Osteocyte (in vitro differentiated cells): Measurements from ENCODE around the gene DPYD. TPM values are rescaled to one million over a fixed set of nuclear protein-coding genes. Genes with fewer than 3 reads are reported as not detected.

Experiments
- DNase-seq: peaks from one replicate; pipeline ENCODE4 v3.0.0; 2021; ENCODE audit warnings: mixed read lengths; ENCODE audit not compliant: unreplicated experiment; ENCODE audit errors: extremely low spot score
- H3K27ac Mint-ChIP-seq: one replicate; pipeline ENCODE4 v1.8.0; 2021; ENCODE audit warnings: mild to moderate bottlenecking, mixed read lengths; ENCODE audit not compliant: unreplicated experiment
- H3K27me3 Mint-ChIP-seq: one replicate; pipeline ENCODE4 v1.8.0; 2021; ENCODE audit warnings: mixed read lengths; ENCODE audit not compliant: unreplicated experiment
- H3K36me3 Mint-ChIP-seq: one replicate; pipeline ENCODE4 v1.8.0; 2021; ENCODE audit warnings: mixed read lengths; ENCODE audit not compliant: unreplicated experiment
- H3K4me1 Mint-ChIP-seq: one replicate; pipeline ENCODE4 v1.8.0; 2021; ENCODE audit warnings: mixed read lengths; ENCODE audit not compliant: unreplicated experiment
- H3K4me3 Mint-ChIP-seq: one replicate; pipeline ENCODE4 v1.8.0; 2021; ENCODE audit warnings: mild to moderate bottlenecking, moderate library complexity, mixed read lengths; ENCODE audit not compliant: unreplicated experiment
- H3K9me3 Mint-ChIP-seq: one replicate; pipeline ENCODE4 v1.8.0; 2021; ENCODE audit warnings: mixed read lengths; ENCODE audit not compliant: unreplicated experiment
- CTCF ChIP-seq: fragments of 200-600 bp; sonication (generic); IDR thresholded peaks from 2 replicates; pipeline ENCODE4 v1.5.0; 2021; ENCODE audit warnings: antibody characterized with exemption, mild to moderate bottlenecking, moderate library complexity
- total RNA-seq: library from RNA; stranded (reverse); gene quantifications from 2 replicates; pipeline ENCODE4 v1.2.1, GENCODE V29; 2021

The DPYD gene
- total RNA-seq, 1 donor from 2014 or later: 44.0 TPM

GRCh38 chr1:97252925-97253324 is 667.9 kb downstream of the DPYD start:
- peaks cover 6% of the 10 kb centered on the region for H3K9me3 Mint-ChIP-seq
- no peaks in the 10 kb centered on the region for H3K27me3 Mint-ChIP-seq
- TF ChIP-seq CTCF: no peak
- H3K27ac Mint-ChIP-seq: no peak overlapping the region
- no peak overlapping the region for H3K4me3 Mint-ChIP-seq
- H3K4me1 Mint-ChIP-seq: no peaks in the 10 kb centered on the region
- no peak for DNase-seq
- peaks cover 10% of the 10 kb centered on the region for H3K36me3 Mint-ChIP-seq

DNA sequence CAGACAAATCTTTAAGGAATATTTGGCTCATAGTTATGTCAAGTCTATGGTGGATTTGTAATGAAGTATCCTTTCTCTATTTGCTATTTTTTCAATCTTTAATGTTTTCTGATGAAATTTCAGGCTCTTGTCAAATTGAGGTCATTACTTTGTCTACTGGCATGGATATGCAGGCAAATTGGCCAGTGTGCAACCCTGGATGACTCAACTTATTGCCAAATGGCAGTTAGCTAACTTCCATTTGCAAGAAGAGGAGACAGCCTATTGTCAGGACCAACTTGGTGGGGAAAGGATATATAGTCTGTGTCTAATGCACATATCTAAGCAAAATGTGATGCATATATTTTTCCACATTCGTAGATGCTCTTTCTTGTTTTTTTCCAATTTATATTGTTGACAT is 668.8 kb downstream of the DPYD start:
- H3K27ac Mint-ChIP-seq: no peak overlapping the region
- no peak overlapping the region for H3K4me3 Mint-ChIP-seq
- H3K27me3 Mint-ChIP-seq: no peaks in the 10 kb centered on the region
- H3K36me3 Mint-ChIP-seq: peaks cover 10% of the 10 kb centered on the region
- H3K4me1 Mint-ChIP-seq: peaks cover 3% of the 10 kb centered on the region
- H3K9me3 Mint-ChIP-seq: peaks cover 10% of the 10 kb centered on the region
- DNase-seq: no peak
- TF ChIP-seq CTCF: no peak

- Mint-ChIP-seq H3K4me3 (no peak overlapping the region), H3K27me3 (no peaks in the 10 kb centered on the region), H3K27ac (no peak overlapping the region), H3K4me1 (peaks cover 12% of the 10 kb centered on the region), H3K9me3 (peaks cover 10% of the 10 kb centered on the region), H3K36me3 (peaks cover 10% of the 10 kb centered on the region)
- DNase-seq: no peak
- TF ChIP-seq CTCF: no peak
Measured at GRCh38 chr1:97247196-97247595, 673.6 kb downstream of the DPYD start.

GRCh38 chr1:97245682-97246081 is 675.2 kb downstream of the DPYD start:
- Mint-ChIP-seq H3K4me3 (no peak overlapping the region), H3K27me3 (no peaks in the 10 kb centered on the region), H3K9me3 (peaks cover 10% of the 10 kb centered on the region), H3K4me1 (peaks cover 12% of the 10 kb centered on the region), H3K36me3 (peaks cover 8% of the 10 kb centered on the region), H3K27ac (peak overlapping the region; percentile 31)
- TF ChIP-seq CTCF: no peak
- no peak for DNase-seq

DNA sequence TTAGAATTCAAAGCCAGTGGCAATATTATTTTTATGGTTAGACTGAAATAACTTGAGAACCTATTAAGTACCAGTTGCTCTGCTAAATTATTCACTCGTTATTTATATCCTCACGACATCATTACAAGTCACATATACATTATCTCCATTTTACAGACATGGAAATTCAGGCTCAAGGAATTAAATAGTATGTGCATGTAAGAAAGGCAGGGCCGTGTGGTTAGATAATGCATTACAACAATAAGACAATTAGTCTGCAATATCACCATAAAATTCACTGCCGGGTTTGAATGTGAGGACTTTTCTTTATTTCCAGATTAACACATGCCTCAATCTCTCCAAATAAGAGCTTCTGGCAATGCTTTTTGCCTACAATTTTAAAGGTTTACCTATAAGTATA is 675.8 kb downstream of the DPYD start:
- Mint-ChIP-seq H3K36me3 (peaks cover 8% of the 10 kb centered on the region), H3K9me3 (peaks cover 10% of the 10 kb centered on the region), H3K4me1 (peaks cover 12% of the 10 kb centered on the region), H3K27me3 (no peaks in the 10 kb centered on the region), H3K27ac (no peak overlapping the region), H3K4me3 (no peak overlapping the region)
- TF ChIP-seq CTCF: no peak
- DNase-seq: no peak
